ENCODE results near the gene OOSP4A. TPM values are rescaled to one million over a fixed set of nuclear protein-coding genes. Genes with fewer than 3 reads are reported as not detected.

OOSP4A gene
- total RNA-seq (not detected), polyA plus RNA-seq (not detected)

DNA sequence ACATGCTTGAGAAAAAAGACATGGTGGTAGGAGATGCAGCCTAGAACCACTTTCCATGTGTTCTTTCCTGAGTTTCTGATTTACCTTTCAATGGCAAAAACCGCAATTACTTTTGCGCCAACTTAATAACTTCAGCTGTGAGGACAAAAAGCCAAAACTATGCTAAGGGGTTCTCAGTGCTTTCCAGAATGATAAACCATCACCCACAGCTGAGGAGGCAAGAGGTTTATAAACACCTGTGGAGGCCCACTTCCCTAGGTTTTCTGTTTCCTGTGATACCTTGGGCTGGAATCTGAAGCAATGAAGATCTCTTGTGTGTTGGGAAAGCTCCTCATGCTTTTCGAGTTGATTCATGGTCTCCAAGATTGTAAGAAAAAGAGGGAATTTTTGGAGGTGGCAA is at the start of gene OOSP4A:
Gene OOSP4A, plus strand, starts transcription at position 301 of the 400 bp plus-strand sequence. Its CDS starts 0 bp downstream, at position 301.
- Histone ChIP-seq H3K4me3 (ENCODE audit: low read depth, low read length) (no peak within 1 kb of the TSS), H3K27ac (ENCODE audit: low read depth) (no peak within 1 kb of the TSS), H3K36me3 (ENCODE audit: insufficient read depth) (no peaks in the 10 kb centered on the region), H3K4me1 (ENCODE audit: insufficient read depth) (no peaks in the 10 kb centered on the region)
- no peak for DNase-seq (ENCODE audit: extremely low spot score)
- 90% methylated on average over 3 of the region's 3 CpGs for WGBS

DNA sequence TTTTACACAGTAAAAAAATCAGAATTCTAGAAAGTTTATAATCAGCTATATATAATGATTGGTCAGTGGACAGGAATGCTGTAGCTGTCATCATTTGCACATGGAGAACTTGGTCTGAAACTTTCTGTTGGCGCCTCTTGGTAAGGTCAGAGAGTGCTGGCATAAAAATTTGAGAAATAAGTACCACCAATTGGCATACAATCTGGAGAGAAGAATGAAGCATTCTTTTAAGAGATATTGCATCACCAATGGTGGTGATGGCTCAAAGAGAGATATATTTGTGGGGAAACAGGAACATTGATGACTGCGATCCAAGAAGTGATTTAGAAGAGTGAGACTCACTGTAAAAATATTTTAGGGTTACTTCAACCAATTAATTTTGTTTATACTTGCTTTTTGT is 45.4 kb upstream of the OOSP4A start:
- 88% methylated on average over 2 of the region's 2 CpGs for WGBS
- no peaks in the 10 kb centered on the region for H3K4me1 ChIP-seq (ENCODE audit: insufficient read depth)

DNA sequence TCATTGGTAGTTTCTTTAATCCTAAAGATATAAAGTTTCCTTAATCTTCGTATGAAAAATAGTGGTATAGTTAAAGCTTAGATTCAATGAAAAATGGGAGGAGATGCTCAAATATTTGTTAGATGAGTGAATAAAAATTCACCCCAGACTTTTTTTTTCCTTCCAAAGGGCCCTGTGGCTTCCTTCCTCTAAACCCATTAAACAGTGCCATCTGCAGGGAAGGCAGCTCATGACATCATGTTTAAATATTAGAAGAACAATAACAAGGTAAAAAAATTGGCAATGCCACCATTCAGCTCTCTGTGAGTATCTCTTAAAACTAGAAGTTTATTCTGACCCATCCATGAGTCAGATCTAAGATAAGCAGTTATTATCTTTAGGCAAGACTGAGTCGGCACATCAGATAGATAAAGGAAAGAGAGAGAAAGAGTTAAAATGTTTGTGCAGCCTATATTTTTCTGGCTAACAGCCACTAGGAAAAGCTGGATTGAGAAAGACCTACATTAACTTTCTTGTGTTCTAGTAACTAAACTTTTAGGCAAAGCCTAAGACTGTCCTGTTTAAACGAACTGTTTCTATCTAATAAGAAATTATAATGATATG is 44.7 kb upstream of the OOSP4A start:
- no peak for DNase-seq (ENCODE audit: extremely low spot score)
- Histone ChIP-seq H3K36me3 (ENCODE audit: insufficient read depth) (no peaks in the 10 kb centered on the region), H3K4me3 (ENCODE audit: low read depth, low read length) (no peak overlapping the region), H3K27ac (ENCODE audit: low read depth) (no peak overlapping the region), H3K4me1 (ENCODE audit: insufficient read depth) (no peaks in the 10 kb centered on the region)
- 33% methylated on average over 3 of the region's 3 CpGs for WGBS

More for the DNA sequence above, 45.4 kb upstream of the OOSP4A start:
- DNase-seq (ENCODE audit: extremely low spot score): no peak
- Histone ChIP-seq H3K36me3 (ENCODE audit: insufficient read depth) (no peaks in the 10 kb centered on the region), H3K4me3 (ENCODE audit: low read depth, low read length) (no peak overlapping the region), H3K27ac (ENCODE audit: low read depth) (no peak overlapping the region)

DNA sequence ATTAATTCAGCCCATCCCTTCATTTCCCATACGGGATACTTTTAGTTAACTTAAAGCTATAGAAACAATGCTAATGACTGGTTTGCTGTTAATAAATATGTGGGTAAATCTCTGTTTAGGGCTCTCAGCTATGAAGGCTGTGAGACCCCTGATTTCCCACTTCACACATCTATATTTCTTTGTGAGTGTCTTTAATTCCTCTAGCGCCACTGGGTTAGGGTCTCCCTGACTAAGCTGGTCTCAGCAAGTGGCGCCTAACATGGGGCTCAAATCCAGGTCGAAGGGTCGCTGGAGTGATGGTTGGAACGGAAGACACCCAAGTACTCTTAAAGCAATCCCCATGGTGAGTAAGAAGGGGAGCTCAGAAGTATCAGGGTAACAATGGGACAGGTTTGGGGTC is 40.0 kb upstream of the OOSP4A start:
- DNase-seq (ENCODE audit: extremely low spot score): no peak
- WGBS: 95% methylated on average over 6 of the region's 6 CpGs
- Histone ChIP-seq H3K4me1 (ENCODE audit: insufficient read depth) (no peaks in the 10 kb centered on the region), H3K36me3 (ENCODE audit: insufficient read depth) (no peaks in the 10 kb centered on the region), H3K27ac (ENCODE audit: low read depth) (no peak overlapping the region), H3K4me3 (ENCODE audit: low read depth, low read length) (no peak overlapping the region)

DNA sequence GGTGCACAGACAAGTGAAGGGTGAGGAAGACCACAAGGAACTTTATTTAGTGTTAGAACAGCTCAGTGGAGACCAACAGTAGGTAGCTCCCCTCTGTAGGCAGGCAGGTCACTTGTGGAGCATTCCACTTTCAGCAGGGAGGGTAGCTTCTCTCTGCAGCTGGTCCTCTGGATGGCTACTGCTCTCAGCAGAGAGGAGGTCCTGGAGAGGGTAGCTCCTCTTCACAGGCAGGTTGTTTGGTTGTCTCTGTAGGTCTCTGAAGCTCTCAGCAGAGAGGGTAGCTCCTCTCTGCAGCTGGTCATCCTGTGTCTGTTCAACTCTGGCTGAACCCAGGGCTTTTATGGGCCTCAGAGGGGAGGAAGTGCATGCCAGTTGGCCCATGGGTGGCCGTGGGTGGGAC is 32.1 kb upstream of the OOSP4A start:
- 80% methylated on average over 1 of the region's 1 CpG for WGBS
- Histone ChIP-seq H3K36me3 (ENCODE audit: insufficient read depth) (no peaks in the 10 kb centered on the region), H3K4me1 (ENCODE audit: insufficient read depth) (no peaks in the 10 kb centered on the region), H3K4me3 (ENCODE audit: low read depth, low read length) (no peak overlapping the region), H3K27ac (ENCODE audit: low read depth) (no peak overlapping the region)
- DNase-seq (ENCODE audit: extremely low spot score): no peak

DNA sequence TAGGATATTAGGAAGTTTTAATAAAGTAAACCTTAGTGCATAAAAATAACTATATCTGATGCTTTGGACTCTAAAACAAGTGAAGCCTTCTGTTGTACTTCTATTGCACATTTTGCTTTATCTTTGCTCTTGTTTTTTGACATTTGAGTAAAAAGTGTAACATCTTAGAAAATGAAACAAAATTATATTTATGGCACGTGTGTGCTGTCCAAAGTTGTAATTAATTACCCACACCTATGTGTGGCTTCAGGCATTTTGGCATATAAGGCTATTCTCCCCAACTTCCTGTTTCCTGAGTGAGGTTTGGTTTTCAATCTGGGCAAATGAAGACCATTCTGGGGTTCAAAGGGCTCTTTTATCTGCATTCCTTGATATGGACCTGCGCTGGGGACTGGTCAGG is 25.7 kb upstream of the OOSP4A start, which contains the start of gene OOSP1:
Gene OOSP1, plus strand, starts transcription at position 301 of the 400 bp plus-strand sequence. Its CDS starts 23 bp downstream, at position 324.
- H3K4me3 ChIP-seq (ENCODE audit: low read depth, low read length): no peak within 1 kb of the TSS
- H3K36me3 ChIP-seq (ENCODE audit: insufficient read depth): no peaks in the 10 kb centered on the region
- no peaks in the 10 kb centered on the region for H3K4me1 ChIP-seq (ENCODE audit: insufficient read depth)
- H3K27ac ChIP-seq (ENCODE audit: low read depth): no peak within 1 kb of the TSS
- no peak for DNase-seq (ENCODE audit: extremely low spot score)
- 66% methylated on average over 2 of the region's 2 CpGs for WGBS

DNA sequence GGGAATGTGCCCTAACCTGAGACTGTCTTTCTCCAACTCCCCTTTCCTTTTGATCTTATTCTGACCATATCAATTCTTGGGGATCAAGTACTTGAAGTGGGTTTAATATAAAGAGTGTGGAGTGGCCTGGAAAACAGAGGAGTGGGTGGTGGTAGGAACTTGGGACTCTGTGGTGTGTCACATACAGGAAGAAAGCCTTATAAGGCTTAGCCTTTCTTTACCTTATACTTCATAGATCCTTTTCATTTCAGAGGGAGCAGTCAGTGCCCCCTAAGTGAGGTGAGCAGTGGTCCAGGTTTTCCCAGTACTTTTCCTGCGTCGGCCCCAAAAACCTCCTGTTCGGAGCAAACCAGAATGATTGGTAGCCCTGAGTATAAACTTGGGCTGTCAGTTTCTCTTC is 25.1 kb upstream of the OOSP4A start:
- Histone ChIP-seq H3K4me3 (ENCODE audit: low read depth, low read length) (no peak overlapping the region), H3K4me1 (ENCODE audit: insufficient read depth) (no peaks in the 10 kb centered on the region), H3K36me3 (ENCODE audit: insufficient read depth) (no peaks in the 10 kb centered on the region)

DNA sequence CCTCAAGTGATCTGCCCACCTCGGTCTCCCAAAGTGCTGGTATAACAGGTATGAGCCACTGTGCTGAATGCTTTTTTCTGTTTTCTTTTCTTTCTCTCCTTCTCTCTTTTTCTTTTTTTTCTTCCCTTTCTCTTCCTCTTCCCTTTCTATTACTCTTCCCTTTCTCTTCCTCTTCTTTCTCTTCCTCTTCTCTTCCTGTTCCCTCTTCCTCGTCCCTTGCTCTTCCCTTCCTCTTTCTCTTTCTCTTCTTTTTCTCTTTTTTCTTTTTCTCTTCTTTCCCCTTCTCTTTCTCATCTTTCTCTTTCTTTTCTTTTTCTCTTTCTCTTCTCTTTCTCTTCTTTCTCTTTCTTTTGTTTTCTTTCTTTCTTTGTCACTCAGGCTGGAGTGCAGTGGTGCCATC is 24.4 kb upstream of the OOSP4A start:
- no peaks in the 10 kb centered on the region for H3K4me1 ChIP-seq (ENCODE audit: insufficient read depth)
- H3K27ac ChIP-seq (ENCODE audit: low read depth): no peak overlapping the region
- H3K4me3 ChIP-seq (ENCODE audit: low read depth, low read length): no peak overlapping the region
- no peak for DNase-seq (ENCODE audit: extremely low spot score)
- 73% methylated on average over 2 of the region's 2 CpGs for WGBS
- no peaks in the 10 kb centered on the region for H3K36me3 ChIP-seq (ENCODE audit: insufficient read depth)

More for the DNA sequence above, 25.1 kb upstream of the OOSP4A start:
- no peak overlapping the region for H3K27ac ChIP-seq (ENCODE audit: low read depth)
- no peak for DNase-seq (ENCODE audit: extremely low spot score)
- WGBS: 98% methylated on average over 3 of the region's 3 CpGs

DNA sequence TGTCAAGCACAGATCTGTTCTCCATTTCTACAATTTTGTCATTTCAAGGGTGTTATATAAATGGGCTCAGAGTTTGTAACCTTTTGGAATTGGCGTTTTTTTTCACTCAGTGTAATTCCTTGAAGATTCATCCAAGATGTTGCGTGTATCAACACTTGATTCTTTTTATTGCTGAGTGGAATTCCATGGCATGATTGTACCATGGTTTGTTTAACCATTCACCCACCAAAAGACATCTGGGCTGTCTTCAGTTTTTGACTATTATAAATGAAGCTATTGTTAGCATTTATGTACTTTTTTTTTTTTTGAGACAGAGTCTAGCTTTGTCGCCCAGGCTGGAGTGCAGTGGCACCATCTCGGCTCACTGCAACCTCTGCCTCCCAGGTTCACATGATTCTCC is 22.7 kb upstream of the OOSP4A start:
- DNase-seq (ENCODE audit: extremely low spot score): no peak
- Histone ChIP-seq H3K27ac (ENCODE audit: low read depth) (no peak overlapping the region), H3K36me3 (ENCODE audit: insufficient read depth) (no peaks in the 10 kb centered on the region), H3K4me3 (ENCODE audit: low read depth, low read length) (no peak overlapping the region), H3K4me1 (ENCODE audit: insufficient read depth) (no peaks in the 10 kb centered on the region)
- WGBS: 73% methylated on average over 4 of the region's 4 CpGs

DNA sequence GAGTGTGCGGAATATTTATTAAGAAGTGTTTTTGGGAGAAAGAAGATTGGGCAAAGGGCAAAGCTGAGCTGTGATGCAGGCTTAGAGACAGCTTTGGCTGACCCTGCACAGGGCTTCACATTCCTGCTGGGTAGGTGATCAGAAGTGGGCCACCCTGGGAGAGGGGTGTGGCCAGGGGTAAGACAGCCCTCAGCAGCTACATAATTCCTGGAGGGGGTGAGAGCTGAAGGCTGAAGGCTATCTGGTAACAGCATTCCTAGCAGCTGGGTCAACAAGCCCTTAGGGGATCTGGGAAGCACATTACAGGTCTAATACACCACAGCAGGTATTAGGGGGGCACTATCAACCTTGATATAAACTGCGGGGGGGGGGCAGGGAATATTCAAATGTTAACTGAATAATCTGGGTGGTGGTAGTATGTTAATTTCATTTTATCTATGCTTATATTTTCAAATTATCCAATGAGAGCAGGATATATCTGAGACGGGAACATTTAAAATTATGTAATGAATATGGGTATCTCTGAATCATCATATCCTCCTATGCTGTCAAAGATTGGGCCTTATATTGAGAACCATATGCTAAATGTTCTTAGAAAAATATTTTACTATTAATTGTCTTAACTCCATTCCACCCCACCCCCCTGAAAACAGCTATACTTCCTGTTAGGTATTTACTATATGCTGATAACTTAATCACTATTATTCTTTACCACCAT is 19.7 kb upstream of the OOSP4A start:
- no peak for DNase-seq (ENCODE audit: extremely low spot score)
- no peaks in the 10 kb centered on the region for H3K36me3 ChIP-seq (ENCODE audit: insufficient read depth)
- WGBS: 87% methylated on average over 3 of the region's 3 CpGs
- no peaks in the 10 kb centered on the region for H3K4me1 ChIP-seq (ENCODE audit: insufficient read depth)
- H3K4me3 ChIP-seq (ENCODE audit: low read depth, low read length): no peak overlapping the region
- H3K27ac ChIP-seq (ENCODE audit: low read depth): no peak overlapping the region

DNA sequence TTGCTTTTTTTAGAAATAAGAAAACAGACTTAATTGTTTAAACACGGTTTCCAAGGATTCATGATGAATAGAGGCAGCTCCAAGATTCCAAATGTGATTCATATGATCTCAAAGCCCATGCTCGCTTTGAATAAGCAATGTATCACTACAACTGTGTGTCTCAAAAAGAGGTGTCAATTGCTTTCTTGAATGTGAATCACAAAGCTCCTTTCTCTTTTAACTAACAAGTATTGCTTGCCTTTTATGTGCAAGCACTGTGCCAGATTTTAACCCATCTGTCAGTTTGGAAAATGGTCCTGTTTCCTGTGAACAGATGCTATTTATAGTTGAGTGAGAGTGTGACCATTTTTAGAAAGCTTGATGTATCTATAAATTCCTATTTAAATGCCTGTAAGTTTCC is 19.1 kb upstream of the OOSP4A start:
- 53% methylated on average over 2 of the region's 2 CpGs for WGBS

DNA sequence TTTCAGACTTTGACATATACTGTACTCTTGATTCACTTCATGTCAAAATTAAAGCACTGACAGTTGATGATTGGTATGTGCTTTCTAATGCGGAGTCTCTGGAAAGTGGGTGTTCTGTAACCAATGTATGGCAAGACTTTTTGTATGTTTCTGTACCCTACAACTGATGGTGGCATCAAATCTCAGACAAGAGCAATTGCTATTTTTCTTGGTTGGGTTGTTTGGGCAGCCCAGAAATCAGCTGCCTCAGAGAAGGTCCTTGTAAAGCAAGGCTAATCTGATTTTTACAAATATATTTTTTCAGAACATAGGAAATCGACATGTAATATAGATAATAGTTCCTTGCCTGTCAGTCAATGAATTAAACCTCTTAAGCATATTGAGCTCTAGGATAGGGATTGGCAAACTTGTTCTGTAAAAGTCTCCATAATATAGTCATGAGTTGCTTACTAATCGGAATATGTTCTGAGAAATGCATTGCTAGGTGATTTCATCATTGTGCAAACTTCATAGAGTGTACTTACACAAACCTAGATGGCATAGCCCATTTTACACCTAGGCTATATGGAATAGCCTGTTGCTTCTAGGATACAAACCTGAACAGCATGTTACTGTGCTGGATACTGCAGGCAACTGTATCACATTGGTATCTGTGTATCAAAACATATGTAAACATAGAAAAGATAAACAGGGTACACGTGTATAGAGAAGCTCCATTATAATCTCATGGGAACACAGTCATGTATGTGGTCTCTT is 10.2 kb upstream of the OOSP4A start:
- no peaks in the 10 kb centered on the region for H3K4me1 ChIP-seq (ENCODE audit: insufficient read depth)
- no peak for DNase-seq (ENCODE audit: extremely low spot score)
- H3K27ac ChIP-seq (ENCODE audit: low read depth): no peak overlapping the region
- H3K4me3 ChIP-seq (ENCODE audit: low read depth, low read length): no peak overlapping the region
- 74% methylated on average over 4 of the region's 4 CpGs for WGBS
- H3K36me3 ChIP-seq (ENCODE audit: insufficient read depth): no peaks in the 10 kb centered on the region

More for the DNA sequence above, 19.1 kb upstream of the OOSP4A start:
- Histone ChIP-seq H3K36me3 (ENCODE audit: insufficient read depth) (no peaks in the 10 kb centered on the region), H3K4me1 (ENCODE audit: insufficient read depth) (no peaks in the 10 kb centered on the region), H3K4me3 (ENCODE audit: low read depth, low read length) (no peak overlapping the region), H3K27ac (ENCODE audit: low read depth) (no peak overlapping the region)
- DNase-seq (ENCODE audit: extremely low spot score): no peak

DNA sequence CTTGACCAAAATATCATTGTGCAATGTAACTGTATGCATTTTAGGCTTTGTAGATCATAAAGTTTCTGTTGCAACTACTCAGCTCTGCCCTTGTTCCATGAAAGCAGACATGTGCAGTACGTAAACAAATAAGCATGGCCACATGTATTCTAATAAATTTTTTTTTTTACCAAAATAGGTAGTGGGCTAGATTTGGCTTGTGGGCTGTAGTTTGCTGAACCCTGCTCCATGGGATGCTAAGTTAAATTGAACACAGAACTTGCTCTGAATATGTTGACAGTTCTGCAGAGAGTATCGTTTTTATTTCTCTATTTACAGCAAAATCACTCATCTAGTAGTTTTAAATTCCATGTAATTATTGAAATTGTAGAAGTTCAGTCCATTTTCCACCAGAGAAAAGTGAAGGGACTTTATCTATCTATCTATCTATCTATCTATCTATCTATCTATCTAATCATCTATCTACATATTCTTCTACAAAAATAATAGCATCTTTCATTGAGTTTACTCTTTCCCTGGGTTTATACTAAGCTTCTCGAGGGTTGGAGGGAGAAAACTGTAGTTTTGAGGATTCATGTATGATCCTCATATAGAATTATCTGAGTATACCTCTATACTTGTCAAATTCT is 9.5 kb upstream of the OOSP4A start:
- no peak for DNase-seq (ENCODE audit: extremely low spot score)
- H3K4me1 ChIP-seq (ENCODE audit: insufficient read depth): no peaks in the 10 kb centered on the region
- no peak overlapping the region for H3K27ac ChIP-seq (ENCODE audit: low read depth)
- no peak overlapping the region for H3K4me3 ChIP-seq (ENCODE audit: low read depth, low read length)
- H3K36me3 ChIP-seq (ENCODE audit: insufficient read depth): no peaks in the 10 kb centered on the region
- 75% methylated on average over 3 of the region's 3 CpGs for WGBS

Data from urinary bladder (tissue), 4 donors.